Measurements from ENCODE around the gene SYT17.

Gene SYT17

DNA sequence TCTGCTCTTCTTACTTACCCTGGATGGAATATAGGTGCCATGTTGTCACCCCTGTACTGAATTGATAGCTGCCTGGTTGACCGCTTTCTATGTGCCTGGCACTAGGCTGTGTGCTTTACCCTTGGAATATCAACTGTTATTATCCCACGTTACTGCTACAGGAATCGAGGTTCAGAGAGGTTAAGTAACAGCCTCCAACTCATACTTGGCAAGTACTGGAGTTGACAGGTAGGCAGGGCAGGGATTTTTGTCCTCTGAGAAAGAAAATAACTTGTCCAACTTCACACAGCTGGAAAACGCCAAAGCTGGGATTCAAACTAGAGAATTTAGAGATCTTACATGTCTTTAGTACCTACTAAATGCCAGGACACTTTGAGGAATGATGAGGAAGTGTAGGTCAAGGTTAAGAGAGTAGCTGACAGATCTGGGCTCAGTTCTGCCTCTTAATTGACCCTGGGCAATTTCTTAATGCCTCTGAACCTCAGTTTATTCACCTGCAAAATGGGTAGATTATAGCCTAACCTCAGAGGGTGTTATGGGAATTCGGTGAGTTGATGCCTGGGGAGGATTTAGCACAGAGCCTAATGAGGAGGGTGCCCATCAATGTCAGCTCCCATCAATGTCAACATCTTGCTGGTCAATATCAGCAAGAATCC is 28.5 kb upstream of the SYT17 start:
- no peak for DNase-seq (ENCODE audit: low read depth)

GRCh38 chr16:19140396-19140795 is 27.6 kb upstream of the SYT17 start:
- DNase-seq (ENCODE audit: low read depth), result no peak

DNA sequence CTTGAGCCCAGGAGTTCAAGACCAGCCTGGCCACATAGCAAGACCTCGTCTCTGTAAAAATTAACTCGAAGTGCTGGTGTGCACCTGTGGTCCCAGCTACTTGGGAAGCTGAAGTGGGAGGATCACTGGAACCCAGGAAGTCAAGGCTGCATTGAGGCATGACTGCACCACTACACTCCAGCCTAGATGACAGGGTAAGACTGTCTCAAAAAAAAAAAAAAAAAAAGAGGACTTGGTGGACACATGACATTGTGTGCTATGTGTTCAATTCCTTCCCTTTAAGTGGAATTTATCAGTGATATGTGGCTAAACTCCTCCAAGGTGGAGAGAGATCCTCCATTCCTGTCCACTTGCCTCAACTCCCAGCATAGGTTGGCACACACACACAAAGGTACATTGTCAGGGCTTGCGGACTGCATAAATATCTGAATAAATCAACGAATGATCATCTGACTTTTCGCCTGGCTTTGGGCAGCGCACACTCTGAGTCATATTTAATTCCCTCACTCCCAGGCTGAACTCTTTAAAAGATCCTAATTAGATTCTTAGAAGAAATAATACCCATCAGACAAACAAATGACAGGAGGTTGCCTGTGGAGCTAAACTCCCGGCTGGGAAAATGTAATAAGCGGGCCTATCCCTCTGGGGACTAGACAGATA is 25.0 kb upstream of the SYT17 start:
- DNase-seq (ENCODE audit: low read depth), result no peak

DNA sequence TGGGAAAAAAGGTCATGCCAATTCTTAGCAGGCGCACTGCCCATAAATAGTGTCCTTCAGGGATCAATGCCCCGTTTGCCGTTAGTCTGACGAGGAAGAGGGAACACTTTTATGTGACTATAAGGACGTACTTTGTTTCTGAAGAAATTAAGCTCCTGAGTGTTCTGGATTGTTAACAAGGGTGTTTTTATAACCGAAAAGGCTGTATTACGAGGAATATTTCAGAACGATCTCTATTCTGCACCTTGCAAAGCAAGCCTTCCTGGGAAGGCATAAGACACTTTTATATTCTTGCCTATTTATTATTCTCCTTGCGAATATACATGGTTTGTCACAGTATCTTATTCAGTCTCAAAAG is 24.5 kb upstream of the SYT17 start:
- no peak for DNase-seq (ENCODE audit: low read depth)

DNA sequence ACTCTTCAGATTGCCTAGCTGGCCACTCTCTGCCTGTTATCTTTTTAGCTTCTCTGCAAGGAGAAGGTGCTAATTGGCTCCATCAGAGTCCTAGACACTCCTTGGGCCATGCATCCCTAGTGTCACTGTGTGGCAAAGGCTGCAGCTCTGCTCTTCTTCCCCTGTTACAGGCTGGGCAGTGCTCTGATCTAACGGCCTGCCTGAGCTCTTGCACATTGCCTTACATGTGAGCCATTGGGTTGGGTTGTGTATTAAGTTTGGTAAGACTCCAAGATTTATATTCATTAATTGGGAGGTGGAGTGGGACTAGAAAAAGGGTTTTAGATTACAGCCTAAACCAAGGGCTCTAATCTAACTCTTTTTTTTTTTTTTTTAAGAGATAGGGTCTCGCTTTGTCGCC is 23.0 kb upstream of the SYT17 start:
- no peak for DNase-seq (ENCODE audit: low read depth)

DNA sequence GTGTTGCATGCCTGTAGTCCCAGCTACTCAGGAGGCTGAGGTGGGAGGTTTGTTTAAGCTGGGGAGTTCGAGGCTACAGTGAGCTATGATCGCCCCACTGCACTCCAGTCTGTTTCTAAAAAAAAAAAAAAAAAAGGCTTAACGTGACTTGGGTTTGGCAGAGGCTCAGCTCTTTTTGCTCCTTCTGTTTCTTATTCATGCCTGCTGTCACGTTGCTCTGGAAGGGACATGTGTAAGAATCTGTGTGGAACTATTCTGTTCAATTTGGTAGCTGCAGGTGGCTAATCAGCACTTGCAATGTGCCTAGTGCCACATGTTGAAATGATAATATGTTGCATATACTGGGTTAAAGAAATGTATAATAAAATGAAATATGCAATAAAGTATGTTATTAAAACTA is 20.9 kb upstream of the SYT17 start:
- no peak for DNase-seq (ENCODE audit: low read depth)

DNA sequence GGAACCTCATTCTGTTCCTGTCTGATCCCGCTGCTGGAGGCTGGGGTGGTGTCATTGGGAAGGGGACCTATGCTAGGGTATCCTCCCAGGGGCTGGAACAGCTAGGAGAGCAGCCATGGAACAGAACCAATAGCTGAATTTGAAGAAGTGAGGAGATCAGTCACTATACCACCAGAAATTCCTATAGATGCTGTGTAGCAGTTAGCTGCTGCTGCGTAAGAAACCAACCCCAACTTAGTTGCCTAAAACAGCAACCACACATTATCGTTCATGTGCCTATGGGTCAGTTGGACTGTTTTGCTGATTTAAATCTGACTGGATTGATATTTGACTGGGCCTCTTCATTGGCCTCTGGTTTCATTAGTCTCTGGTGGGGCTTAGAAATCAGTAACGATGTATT is 20.4 kb upstream of the SYT17 start:
- no peak for DNase-seq (ENCODE audit: low read depth)

DNA sequence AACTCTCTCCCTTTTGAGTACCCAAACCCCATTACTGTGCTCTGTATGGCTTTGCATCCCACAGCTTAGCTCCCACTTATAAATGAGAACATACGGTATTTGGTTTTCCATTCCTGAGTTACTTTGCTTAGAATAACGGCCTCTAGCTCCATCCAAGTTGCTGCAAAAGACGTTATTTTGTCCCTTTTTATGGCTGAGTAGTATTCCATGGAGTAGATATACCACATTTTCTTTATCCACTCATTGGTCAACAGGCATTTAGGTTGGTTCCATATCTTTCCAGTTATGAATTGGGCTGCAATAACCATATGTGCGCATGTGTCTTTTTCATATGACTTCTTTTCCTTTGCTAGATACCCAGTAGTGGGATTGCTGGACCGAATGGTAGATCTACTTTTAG is 19.9 kb upstream of the SYT17 start:
- no peak for DNase-seq (ENCODE audit: low read depth)

- no peak for DNase-seq (ENCODE audit: low read depth)
Observed at GRCh38 chr16:19151310-19151709, 16.7 kb upstream of the SYT17 start.

DNA sequence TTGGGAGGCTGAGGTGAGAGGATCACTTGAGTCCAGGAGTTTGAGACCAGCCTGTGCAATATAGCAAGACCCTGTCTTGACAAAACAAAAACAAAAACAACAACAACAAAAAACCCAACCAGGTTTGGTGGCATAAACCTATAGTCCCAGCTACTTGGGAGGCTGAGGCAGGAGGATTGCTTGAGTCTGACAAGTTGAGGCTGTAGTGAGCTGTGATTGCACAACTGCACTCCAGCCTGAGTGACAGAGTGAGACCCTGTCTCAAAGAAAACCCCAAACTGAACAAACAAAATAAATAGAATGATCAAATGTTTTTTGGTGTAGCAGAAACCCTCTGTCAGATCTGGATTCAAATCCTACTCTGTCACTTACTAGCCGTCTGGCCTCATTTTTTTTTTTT is 16.0 kb upstream of the SYT17 start:
- DNase-seq (ENCODE audit: low read depth), result no peak

GRCh38 chr16:19153876-19154275 is 14.2 kb upstream of the SYT17 start:
- no peak for DNase-seq (ENCODE audit: low read depth)

DNA sequence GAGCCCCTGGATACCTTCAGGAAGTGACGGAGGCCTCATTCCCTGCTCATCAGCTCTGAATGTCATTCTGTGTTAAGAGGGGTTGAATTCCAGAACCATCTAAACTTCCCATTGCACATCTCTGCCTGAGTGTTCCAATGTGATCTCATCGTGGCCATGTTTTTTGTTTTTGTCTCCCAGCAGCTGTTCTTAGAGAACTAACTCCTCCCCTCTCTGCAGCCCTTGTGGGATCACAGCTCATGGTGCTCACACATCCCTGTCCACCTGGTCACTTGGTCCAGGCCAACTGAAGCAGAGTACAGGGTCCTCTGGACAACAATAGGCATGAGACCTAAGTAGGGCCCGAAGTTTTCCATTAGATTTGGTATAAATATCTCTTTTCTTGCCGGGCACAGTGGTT is 6.0 kb upstream of the SYT17 start:
- no peak for DNase-seq (ENCODE audit: low read depth)

DNA sequence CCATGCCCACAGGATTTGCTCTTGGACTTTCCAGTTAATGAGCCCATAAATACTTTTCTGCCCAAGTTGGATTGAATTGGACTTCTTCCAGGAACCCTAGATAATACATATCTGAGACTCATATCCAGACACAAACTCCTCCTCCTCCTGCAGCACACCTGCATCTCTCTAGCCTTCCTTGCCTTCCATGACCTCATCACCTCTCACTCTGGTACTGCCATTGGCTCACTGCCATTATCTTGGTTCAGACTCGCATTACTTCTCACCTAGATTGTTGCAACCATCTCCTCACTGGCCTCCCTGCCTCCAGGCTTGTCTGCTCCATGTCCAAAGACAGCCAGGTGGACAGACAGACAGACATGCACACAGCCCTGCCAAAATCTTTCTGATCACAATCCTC is 4.8 kb upstream of the SYT17 start:
- no peak for DNase-seq (ENCODE audit: low read depth)

DNA sequence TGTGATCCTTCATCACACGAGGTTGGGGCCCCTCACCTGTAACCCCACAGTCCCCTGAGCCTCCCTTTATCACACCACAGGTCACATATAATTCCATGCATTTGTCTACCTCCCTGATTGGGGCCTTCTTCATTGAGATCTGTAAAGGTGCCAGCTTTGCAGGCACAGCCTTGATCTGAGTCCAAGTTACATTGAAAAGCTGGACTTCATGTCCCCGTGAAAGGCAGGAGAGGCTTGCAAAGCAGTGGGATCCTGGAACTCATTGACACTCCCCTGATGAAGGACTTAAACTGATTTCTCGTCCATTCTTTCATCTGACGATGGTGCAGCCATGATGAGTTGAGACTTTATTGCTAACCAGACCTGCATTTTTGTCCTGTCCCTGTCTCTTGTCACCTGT is 3.8 kb upstream of the SYT17 start:
- no peak for DNase-seq (ENCODE audit: low read depth)

DNA sequence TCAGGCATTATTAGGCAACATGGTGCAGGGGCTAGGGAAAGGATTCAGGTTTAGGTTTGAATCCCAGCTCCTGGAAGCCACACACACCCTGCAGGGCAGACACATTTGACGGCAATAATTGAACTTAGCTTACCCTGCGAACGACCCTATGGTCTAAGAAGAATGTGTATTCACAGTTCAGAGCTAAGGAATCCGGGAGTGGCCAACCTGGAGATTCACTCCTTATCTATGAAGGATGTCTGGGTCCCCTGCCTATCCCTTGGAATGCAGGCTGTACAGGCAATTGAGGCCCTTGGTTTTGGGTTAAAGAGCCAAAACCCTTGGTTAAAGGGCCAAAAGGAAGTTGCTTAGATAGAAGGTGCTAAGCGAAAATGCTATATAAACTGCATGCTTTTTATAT is 2.9 kb upstream of the SYT17 start:
- no peak for DNase-seq (ENCODE audit: low read depth)

GRCh38 chr16:19166500-19166899 is 1.5 kb upstream of the SYT17 start:
- no peak for DNase-seq (ENCODE audit: low read depth)

GRCh38 chr16:19168371-19169081 is 486 bp downstream of the SYT17 start:
- no peak for DNase-seq (ENCODE audit: low read depth)

GRCh38 chr16:19169082-19169639 is 1.1 kb downstream of the SYT17 start:
- DNase-seq (ENCODE audit: low read depth), result no peak

- no peak for DNase-seq (ENCODE audit: low read depth)
Observed at GRCh38 chr16:19170043-19170655, 2.1 kb downstream of the SYT17 start.

GRCh38 chr16:19172098-19172780 is 4.2 kb downstream of the SYT17 start:
- no peak for DNase-seq (ENCODE audit: low read depth)

DNA sequence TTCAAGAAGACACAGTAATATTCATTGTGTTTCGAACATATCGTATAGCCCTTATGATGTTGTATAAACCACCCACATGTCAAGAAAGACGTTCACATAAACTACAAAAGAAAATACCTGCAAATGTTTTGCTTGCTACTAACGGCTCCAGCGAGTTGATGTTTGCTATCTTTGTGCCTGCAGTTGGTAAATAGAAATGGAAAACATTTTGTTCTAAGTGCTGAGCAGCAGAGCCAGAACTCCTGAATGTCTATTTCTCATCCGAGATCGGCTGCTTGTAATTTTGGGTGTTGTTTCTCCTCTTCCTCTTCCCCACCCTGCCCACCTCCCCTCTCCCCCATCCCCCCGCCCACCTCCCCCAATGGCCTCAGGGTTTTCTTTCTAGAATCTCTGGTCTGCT is 5.0 kb downstream of the SYT17 start:
- DNase-seq (ENCODE audit: low read depth), result no peak

DNA sequence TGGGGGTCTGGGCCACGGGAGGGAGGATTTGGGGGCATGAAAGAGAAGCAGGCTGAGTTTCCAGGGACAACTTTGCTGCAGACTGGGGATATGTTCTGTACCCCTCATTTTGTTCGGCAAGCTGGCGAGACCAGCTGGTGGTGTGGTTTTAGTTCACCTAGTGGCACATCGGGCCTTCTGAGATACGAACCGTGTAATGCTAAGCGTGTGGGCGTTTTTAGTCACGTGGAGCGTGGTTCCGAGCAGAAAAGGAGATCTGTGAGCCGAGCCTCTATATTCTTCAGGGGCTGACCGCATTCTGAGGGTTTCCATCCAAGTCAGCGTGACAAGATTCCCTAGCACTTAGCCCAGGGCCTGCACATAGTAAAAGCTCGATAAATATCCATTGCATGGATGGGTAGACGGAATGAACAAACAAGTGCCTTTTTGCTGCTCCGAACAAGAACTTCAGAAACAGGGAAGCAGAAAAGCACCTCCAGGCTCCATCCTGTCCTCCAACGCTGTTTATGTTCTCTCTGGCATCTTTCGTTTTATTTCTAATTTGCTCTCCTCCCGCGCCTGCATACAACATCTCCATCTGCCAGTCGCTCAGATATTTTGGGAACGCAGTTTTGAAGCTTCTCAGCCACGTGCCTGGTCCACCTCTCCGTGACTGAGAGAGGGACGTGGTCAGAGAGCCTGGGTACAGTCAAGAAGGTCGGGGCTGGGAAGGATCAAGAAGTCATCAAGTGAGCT is 5.8 kb downstream of the SYT17 start:
- no peak for DNase-seq (ENCODE audit: low read depth)
